K562 (cell line): Measurements from ENCODE around the gene HAUS7.

Experiments used
- CHD2 ChIP-seq: IDR thresholded peaks from 2 replicates; pipeline ENCODE4 v1.6.1; 2011; ENCODE audit warnings: low read depth, low read length
- EP300 ChIP-seq: IDR thresholded peaks from 2 replicates; pipeline ENCODE4 v1.6.1; 2012; ENCODE audit warnings: low read length, improper control_type of control experiment
- MTF1 ChIP-seq: fragments of 250-450 bp; sonication (Bioruptor Pico); IDR thresholded peaks from 2 replicates; pipeline ENCODE4 v1.9.0; 2021; ENCODE audit warnings: moderate library complexity, mild to moderate bottlenecking, inconsistent platforms, borderline replicate concordance
- MYBL2 ChIP-seq, 2 experiments: fragments of 450-650 bp in 1 of 2; sonication (generic) in 1 of 2; formaldehyde crosslinking in 1 of 2; IDR thresholded peaks; 2 replicates each; pipeline versions ENCODE4 v1.6.1 to v1.8.1; 2017 to 2022; ENCODE audit warnings: borderline replicate concordance in 1 of 2, inconsistent platforms in 1 of 2, low read depth in 1 of 2, mild to moderate bottlenecking in 1 of 2, missing genetic modification reagents in 1 of 2, moderate library complexity in 1 of 2
- RNF2 ChIP-seq: sonication (generic); IDR thresholded peaks from 2 replicates; pipeline ENCODE4 v1.6.1; 2016
- TEAD4 ChIP-seq, 2 experiments: sonication (generic) in 1 of 2; formaldehyde crosslinking in 1 of 2; IDR thresholded peaks; 2 replicates each; pipeline versions ENCODE4 v1.6.1 to v1.8.0; 2012 to 2022; ENCODE audit warnings: borderline replicate concordance in 1 of 2, inconsistent platforms in 1 of 2, low read length in 1 of 2, mild to moderate bottlenecking in 1 of 2, missing genetic modification reagents in 1 of 2
- TF ChIP-seq, protein P1 (sequence below), 3 experiments: IDR thresholded peaks in 2 of 3; conservative IDR thresholded peaks in 1 of 3; 2 replicates each; pipeline ENCODE4 v1.5.1; 2011 to 2012; ENCODE audit warnings: low read length in 3 of 3, mild to moderate bottlenecking in 3 of 3, control low read depth in 2 of 3, improper control_type of control experiment in 1 of 3, inconsistent platforms in 1 of 3, low read depth in 1 of 3, mixed read lengths in 1 of 3, moderate library complexity in 1 of 3; ENCODE audit not compliant: insufficient read depth in 2 of 3
- TF ChIP-seq, protein P2 (sequence below): fragments of 450-650 bp; IDR thresholded peaks from 2 replicates; pipeline ENCODE4 v1.7.0; 2016; ENCODE audit warnings: borderline replicate concordance

DNA sequence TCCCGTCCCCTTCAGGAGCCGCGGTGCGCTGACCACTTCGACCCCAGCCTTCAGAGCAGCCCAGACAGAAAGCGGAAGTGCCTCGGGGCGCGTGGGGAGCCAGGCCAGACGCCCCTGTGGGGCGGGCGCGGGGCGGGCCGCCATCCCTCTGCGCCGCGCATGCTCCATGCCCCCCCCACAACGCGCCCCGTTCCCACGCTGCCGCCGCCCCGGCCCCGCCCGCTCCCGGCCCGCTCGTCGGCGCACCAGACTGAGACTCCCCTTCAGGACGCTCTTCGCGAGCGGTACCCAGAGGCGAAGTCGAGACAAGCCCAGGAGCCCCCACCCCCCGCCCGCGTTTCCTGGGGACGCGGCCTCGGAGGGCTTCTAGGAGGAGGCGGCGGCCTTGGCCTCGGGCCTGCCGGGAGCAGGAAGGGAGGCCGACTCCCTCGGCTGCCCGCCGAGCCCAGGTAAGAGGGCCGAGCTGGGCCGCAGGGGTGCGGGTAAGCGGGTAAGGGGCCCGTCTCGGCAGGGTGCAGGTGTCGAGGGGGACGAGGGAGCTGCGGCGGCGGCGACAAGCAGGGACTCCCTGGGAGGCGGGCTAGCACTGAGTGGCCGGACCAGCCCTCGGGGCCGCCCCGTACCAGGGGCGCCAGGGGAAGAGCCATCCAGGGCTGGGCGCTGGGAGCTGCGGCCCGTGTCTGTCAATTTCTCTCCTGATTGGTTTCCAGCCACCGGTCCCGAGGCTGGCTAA lies 59.0 kb downstream of the HAUS7 start, which contains the start of gene ZFP92:
- TF ChIP-seq CHD2 (no peak), RNF2 (no peak), EP300 (no peak), MYBL2 (IDR thresholded peaks at IDR 0.05; ENCODE audit: low read depth) (no peak), MYBL2 (CRISPR knock-in tag; IDR thresholded peaks at IDR 0.05; ENCODE audit: borderline replicate concordance) (no peak), TEAD4 (IDR thresholded peaks at IDR 0.05; ENCODE audit: low read length) (no peak), TEAD4 (CRISPR knock-in tag; IDR thresholded peaks at IDR 0.05; ENCODE audit: borderline replicate concordance) (no peak), MTF1 (no peak)
- TF ChIP-seq, protein P1, sequence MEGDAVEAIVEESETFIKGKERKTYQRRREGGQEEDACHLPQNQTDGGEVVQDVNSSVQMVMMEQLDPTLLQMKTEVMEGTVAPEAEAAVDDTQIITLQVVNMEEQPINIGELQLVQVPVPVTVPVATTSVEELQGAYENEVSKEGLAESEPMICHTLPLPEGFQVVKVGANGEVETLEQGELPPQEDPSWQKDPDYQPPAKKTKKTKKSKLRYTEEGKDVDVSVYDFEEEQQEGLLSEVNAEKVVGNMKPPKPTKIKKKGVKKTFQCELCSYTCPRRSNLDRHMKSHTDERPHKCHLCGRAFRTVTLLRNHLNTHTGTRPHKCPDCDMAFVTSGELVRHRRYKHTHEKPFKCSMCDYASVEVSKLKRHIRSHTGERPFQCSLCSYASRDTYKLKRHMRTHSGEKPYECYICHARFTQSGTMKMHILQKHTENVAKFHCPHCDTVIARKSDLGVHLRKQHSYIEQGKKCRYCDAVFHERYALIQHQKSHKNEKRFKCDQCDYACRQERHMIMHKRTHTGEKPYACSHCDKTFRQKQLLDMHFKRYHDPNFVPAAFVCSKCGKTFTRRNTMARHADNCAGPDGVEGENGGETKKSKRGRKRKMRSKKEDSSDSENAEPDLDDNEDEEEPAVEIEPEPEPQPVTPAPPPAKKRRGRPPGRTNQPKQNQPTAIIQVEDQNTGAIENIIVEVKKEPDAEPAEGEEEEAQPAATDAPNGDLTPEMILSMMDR (IDR thresholded peaks at IDR 0.05 in 2 of 3, conservative IDR thresholded peaks at IDR 0.05 in 1 of 3; ENCODE audit: insufficient read depth in 2 of 3, low read depth in 1 of 3, low read length in 3 of 3) = no peak
- TF ChIP-seq, protein P2, sequence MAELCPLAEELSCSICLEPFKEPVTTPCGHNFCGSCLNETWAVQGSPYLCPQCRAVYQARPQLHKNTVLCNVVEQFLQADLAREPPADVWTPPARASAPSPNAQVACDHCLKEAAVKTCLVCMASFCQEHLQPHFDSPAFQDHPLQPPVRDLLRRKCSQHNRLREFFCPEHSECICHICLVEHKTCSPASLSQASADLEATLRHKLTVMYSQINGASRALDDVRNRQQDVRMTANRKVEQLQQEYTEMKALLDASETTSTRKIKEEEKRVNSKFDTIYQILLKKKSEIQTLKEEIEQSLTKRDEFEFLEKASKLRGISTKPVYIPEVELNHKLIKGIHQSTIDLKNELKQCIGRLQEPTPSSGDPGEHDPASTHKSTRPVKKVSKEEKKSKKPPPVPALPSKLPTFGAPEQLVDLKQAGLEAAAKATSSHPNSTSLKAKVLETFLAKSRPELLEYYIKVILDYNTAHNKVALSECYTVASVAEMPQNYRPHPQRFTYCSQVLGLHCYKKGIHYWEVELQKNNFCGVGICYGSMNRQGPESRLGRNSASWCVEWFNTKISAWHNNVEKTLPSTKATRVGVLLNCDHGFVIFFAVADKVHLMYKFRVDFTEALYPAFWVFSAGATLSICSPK = no peak
